Measurements from ENCODE around the gene SMAD5.

Gene SMAD5

DNA sequence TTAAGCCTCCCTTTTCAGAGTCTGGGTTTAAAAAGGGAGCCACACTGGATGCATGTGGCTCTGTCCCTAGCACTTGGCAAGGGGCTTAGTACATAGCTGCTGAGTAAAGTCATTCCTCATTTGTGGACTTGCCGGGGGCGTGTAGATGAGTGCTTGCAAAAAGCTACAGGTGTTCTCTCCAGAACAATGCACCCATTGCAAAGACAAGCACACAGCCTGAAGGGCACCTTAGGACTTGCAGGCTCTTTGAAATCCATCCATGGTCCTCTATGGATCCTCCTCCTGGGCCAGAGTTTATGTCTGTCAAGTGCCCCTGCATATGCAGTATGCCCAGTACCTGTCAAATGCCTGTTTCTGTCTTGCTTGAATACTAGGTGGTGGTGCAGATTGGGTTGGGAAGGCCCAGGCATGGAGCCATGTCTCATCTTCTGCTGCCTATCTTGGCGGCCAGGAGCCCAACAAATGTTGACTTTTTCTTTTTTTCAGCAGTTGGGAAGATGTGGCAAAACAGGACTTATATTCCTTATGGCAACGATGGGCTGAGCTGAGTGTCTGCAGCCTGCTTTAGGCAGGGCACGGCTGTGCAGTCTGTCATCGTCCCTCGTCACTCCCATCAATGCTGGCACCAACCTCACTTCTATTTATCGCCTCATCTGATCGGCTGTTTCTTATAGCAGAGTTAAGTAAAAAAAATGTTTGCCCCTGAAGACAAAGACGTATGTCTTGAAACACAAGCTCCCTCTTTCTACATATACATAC, 78.8 kb downstream of the SMAD5 start:
- DNase-seq (ENCODE audit: low spot score), result no peak
- H3K27ac ChIP-seq (ENCODE audit: poor library complexity, severe bottlenecking), result no peak overlapping the region
- H3K27me3 ChIP-seq (ENCODE audit: insufficient read depth, poor library complexity, severe bottlenecking), result peaks cover 13% of the 10 kb centered on the region

DNA sequence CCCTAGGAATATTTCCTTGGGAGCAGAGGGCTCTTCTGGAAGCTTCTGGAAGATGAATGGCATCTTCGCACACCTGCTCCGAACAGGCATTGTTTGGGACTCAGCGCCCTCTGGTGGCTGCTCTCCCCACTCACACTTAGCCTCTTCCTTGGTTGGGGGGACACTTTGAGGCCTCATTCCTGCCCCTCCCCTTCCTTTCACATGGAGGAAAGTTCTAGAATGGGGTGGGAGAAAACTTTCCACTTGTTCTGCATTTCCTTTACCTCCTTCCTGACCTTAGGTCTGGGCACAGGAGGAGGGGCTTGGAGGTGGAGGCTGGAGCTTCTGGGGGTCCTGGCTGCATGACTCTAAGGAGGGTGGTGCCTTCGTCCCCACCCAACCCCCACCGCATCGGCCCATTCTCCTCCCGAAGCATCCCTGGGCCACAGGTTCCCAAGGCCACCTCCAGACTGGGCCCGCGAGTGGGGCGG, 79.6 kb downstream of the SMAD5 start:
- Histone ChIP-seq H3K4me1 (ENCODE audit: insufficient read depth, poor library complexity, severe bottlenecking) (no peaks in the 10 kb centered on the region), H3K27me3 (ENCODE audit: insufficient read depth, poor library complexity, severe bottlenecking) (peaks cover 13% of the 10 kb centered on the region), H3K4me3 (ENCODE audit: severe bottlenecking) (no peak overlapping the region), H3K27ac (ENCODE audit: poor library complexity, severe bottlenecking) (no peak overlapping the region), H3K36me3 (ENCODE audit: low read depth) (no peaks in the 10 kb centered on the region), H3K9me3 (ENCODE audit: severe bottlenecking) (no peaks in the 10 kb centered on the region)
- TF ChIP-seq, protein P1, sequence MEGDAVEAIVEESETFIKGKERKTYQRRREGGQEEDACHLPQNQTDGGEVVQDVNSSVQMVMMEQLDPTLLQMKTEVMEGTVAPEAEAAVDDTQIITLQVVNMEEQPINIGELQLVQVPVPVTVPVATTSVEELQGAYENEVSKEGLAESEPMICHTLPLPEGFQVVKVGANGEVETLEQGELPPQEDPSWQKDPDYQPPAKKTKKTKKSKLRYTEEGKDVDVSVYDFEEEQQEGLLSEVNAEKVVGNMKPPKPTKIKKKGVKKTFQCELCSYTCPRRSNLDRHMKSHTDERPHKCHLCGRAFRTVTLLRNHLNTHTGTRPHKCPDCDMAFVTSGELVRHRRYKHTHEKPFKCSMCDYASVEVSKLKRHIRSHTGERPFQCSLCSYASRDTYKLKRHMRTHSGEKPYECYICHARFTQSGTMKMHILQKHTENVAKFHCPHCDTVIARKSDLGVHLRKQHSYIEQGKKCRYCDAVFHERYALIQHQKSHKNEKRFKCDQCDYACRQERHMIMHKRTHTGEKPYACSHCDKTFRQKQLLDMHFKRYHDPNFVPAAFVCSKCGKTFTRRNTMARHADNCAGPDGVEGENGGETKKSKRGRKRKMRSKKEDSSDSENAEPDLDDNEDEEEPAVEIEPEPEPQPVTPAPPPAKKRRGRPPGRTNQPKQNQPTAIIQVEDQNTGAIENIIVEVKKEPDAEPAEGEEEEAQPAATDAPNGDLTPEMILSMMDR (IDR thresholded peaks at IDR 0.05; ENCODE audit: poor library complexity, severe bottlenecking), result peak; percentile 92
- ATAC-seq (ENCODE audit: low read depth) (peak; percentile 46; the same call in 1 of the 3 replicates), DNase-seq (ENCODE audit: low spot score) (no peak)

More for the DNA sequence above, 78.8 kb downstream of the SMAD5 start:
- ATAC-seq (ENCODE audit: low read depth), result no peak
- Histone ChIP-seq H3K4me3 (ENCODE audit: severe bottlenecking) (no peak overlapping the region), H3K36me3 (ENCODE audit: low read depth) (no peaks in the 10 kb centered on the region), H3K4me1 (ENCODE audit: insufficient read depth, poor library complexity, severe bottlenecking) (no peaks in the 10 kb centered on the region), H3K9me3 (ENCODE audit: severe bottlenecking) (no peaks in the 10 kb centered on the region)
- TF ChIP-seq, protein P1 (IDR thresholded peaks at IDR 0.05; ENCODE audit: poor library complexity, severe bottlenecking), result no peak

DNA sequence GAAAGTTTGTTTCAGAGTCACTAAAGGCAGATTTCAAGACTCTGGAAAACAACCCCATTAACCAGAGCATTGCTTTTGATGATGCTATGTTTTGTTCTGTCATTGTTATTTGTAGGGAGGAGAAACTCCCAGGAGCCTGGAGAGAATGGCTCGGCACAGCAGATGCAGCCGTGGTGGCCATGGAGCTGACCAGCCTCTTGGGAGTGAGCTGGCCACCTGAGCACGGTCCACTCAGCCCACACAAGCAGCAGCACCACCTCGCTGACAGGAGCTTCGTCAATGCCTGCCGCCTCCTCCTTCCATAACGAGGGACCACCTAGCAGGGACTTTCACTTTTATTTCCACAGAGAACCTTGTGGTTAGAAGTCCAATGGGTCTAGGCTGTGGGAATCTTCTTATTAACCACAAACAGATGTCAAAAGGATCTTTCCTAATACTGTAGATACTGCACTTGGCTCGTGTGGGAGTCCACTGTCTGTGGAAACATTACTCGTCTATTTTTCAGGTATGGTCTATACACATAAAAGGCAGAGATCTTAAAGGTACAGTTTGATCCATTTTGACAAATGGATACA, 81.4 kb downstream of the SMAD5 start:
- Histone ChIP-seq H3K27ac (ENCODE audit: poor library complexity, severe bottlenecking) (no peak overlapping the region), H3K36me3 (ENCODE audit: low read depth) (no peaks in the 10 kb centered on the region), H3K4me3 (ENCODE audit: severe bottlenecking) (no peak overlapping the region), H3K4me1 (ENCODE audit: insufficient read depth, poor library complexity, severe bottlenecking) (no peaks in the 10 kb centered on the region), H3K27me3 (ENCODE audit: insufficient read depth, poor library complexity, severe bottlenecking) (peaks cover 13% of the 10 kb centered on the region), H3K9me3 (ENCODE audit: severe bottlenecking) (no peaks in the 10 kb centered on the region)
- TF ChIP-seq, protein P1 (IDR thresholded peaks at IDR 0.05; ENCODE audit: poor library complexity, severe bottlenecking), result no peak
- no peak for DNase-seq (ENCODE audit: low spot score)
- no peak for ATAC-seq (ENCODE audit: low read depth)

DNA sequence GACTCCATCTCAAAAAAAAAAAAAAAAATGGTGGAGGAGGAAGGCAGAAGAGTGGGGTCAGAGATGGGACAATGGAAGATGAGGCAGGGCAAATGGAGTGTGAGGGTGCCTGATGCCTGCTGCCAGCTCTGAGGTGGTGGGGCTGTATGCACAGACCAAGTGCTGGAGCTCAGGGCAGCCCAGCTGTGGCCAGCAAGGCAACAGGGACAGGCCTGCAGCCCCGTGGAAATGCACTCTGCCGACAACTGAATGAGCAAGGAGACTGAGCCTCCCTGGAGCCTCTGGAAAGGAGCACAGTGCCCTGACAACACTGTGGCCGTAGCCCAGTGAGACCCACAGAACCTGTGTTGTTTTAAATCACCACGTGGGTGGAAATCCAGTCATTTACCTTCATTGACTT, 83.2 kb downstream of the SMAD5 start:
- TF ChIP-seq, protein P1 (IDR thresholded peaks at IDR 0.05; ENCODE audit: poor library complexity, severe bottlenecking), result no peak
- H3K27ac ChIP-seq (ENCODE audit: poor library complexity, severe bottlenecking), result no peak overlapping the region
- no peak for ATAC-seq (ENCODE audit: low read depth)

DNA sequence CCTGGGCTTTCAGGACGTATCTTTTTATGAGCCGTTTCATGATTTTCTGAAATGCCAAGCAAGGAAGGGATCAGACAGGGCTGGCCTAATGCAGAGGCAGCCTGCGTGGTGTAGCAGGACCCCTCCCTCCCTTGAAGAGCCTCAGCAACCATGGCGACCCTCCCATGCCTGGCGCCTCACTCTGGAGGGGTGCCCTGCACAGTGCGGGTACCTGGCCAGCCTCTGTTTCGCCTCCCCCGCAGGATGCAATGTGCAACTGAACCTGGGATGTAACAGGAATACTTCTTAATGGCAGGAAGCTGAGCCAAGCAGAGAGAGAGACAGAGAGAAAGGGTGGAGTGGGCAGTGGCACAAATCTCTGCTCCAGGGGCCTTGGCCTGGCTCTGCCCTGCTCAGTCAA, 83.6 kb downstream of the SMAD5 start:
- no peaks in the 10 kb centered on the region for H3K4me1 ChIP-seq (ENCODE audit: insufficient read depth, poor library complexity, severe bottlenecking)
- TF ChIP-seq, protein P1 (IDR thresholded peaks at IDR 0.05; ENCODE audit: poor library complexity, severe bottlenecking), result no peak
- ATAC-seq (ENCODE audit: low read depth) (peak; percentile 19; the same call in 1 of the 3 replicates), DNase-seq (ENCODE audit: low spot score) (no peak)
- H3K27me3 ChIP-seq (ENCODE audit: insufficient read depth, poor library complexity, severe bottlenecking), result peaks cover 13% of the 10 kb centered on the region
- H3K9me3 ChIP-seq (ENCODE audit: severe bottlenecking), result no peaks in the 10 kb centered on the region
- no peaks in the 10 kb centered on the region for H3K36me3 ChIP-seq (ENCODE audit: low read depth)
- H3K4me3 ChIP-seq (ENCODE audit: severe bottlenecking), result no peak overlapping the region
- H3K27ac ChIP-seq (ENCODE audit: poor library complexity, severe bottlenecking), result no peak overlapping the region

More for the DNA sequence above, 83.2 kb downstream of the SMAD5 start:
- Histone ChIP-seq H3K4me3 (ENCODE audit: severe bottlenecking) (no peak overlapping the region), H3K36me3 (ENCODE audit: low read depth) (no peaks in the 10 kb centered on the region), H3K27me3 (ENCODE audit: insufficient read depth, poor library complexity, severe bottlenecking) (peaks cover 13% of the 10 kb centered on the region), H3K4me1 (ENCODE audit: insufficient read depth, poor library complexity, severe bottlenecking) (no peaks in the 10 kb centered on the region), H3K9me3 (ENCODE audit: severe bottlenecking) (no peaks in the 10 kb centered on the region)
- no peak for DNase-seq (ENCODE audit: low spot score)

Measured in RWPE2 (cell line).